Endothelial cell (in vitro differentiated cells): ENCODE data around the gene PDE4D. TPM values are rescaled to one million over a fixed set of nuclear protein-coding genes. Genes with fewer than 3 reads are reported as not detected.
"Not testable (repeated sequence)": the region's sequence is repeated elsewhere in the genome, so short reads cannot be mapped to it uniquely, and the experiment has no call there.

Experiments used
- DNase-seq: peaks from one replicate; pipeline ENCODE4 v3.0.0; 2021; ENCODE audit warnings: low spot score
- H3K27ac Mint-ChIP-seq: one replicate; pipeline ENCODE4 v1.8.0; 2021; ENCODE audit warnings: mixed read lengths, inconsistent platforms; ENCODE audit not compliant: unreplicated experiment
- H3K27me3 Mint-ChIP-seq: one replicate; pipeline ENCODE4 v1.8.0; 2021; ENCODE audit warnings: mild to moderate bottlenecking, moderate library complexity, mixed read lengths, inconsistent platforms; ENCODE audit not compliant: unreplicated experiment
- H3K36me3 Mint-ChIP-seq: one replicate; pipeline ENCODE4 v1.8.0; 2021; ENCODE audit warnings: mild to moderate bottlenecking, low read depth, mixed read lengths, inconsistent platforms; ENCODE audit not compliant: unreplicated experiment
- H3K4me1 Mint-ChIP-seq: one replicate; pipeline ENCODE4 v1.8.0; 2021; ENCODE audit warnings: mild to moderate bottlenecking, mixed read lengths, inconsistent platforms; ENCODE audit not compliant: unreplicated experiment
- H3K4me3 Mint-ChIP-seq: one replicate; pipeline ENCODE4 v1.8.0; 2021; ENCODE audit warnings: mild to moderate bottlenecking, mixed read lengths, inconsistent platforms; ENCODE audit not compliant: unreplicated experiment
- H3K9me3 Mint-ChIP-seq: one replicate; pipeline ENCODE4 v1.8.0; 2021; ENCODE audit warnings: mixed read lengths, inconsistent platforms; ENCODE audit not compliant: unreplicated experiment
- CTCF ChIP-seq: fragments of 200-600 bp; sonication (generic); IDR thresholded peaks from one replicate; pipeline ENCODE4 v1.5.0; 2021; ENCODE audit warnings: antibody characterized with exemption; ENCODE audit not compliant: unreplicated experiment
- total RNA-seq: library from RNA; stranded (reverse); fragmentation: NEBNext Ultra II Directional; extraction: Animal tissue kit (Norgen Biotek cat#: 25700); gene quantifications from one replicate; pipeline ENCODE4 v1.2.1, GENCODE V29; 2021; ENCODE audit not compliant: unreplicated experiment

Gene PDE4D
- total RNA-seq, 1 donor from 2014 or later: 9.4 TPM

- H3K27ac Mint-ChIP-seq: no peak overlapping the region
- no peak overlapping the region for H3K4me3 Mint-ChIP-seq
- no peak for TF ChIP-seq CTCF
- no peaks in the 10 kb centered on the region for H3K36me3 Mint-ChIP-seq
- H3K4me1 Mint-ChIP-seq: no peaks in the 10 kb centered on the region
- no peak for DNase-seq
- peaks cover 1% of the 10 kb centered on the region for H3K27me3 Mint-ChIP-seq
- no peaks in the 10 kb centered on the region for H3K9me3 Mint-ChIP-seq
These were observed 313.7 kb downstream of the PDE4D start for GRCh38 chr5:59579824-59580167.

GRCh38 chr5:59579101-59579823, 314.3 kb downstream of the PDE4D start:
- H3K27me3 Mint-ChIP-seq: peaks cover 1% of the 10 kb centered on the region
- H3K4me3 Mint-ChIP-seq: no peak overlapping the region
- no peaks in the 10 kb centered on the region for H3K36me3 Mint-ChIP-seq
- H3K27ac Mint-ChIP-seq: no peak overlapping the region
- TF ChIP-seq CTCF: no peak
- no peaks in the 10 kb centered on the region for H3K4me1 Mint-ChIP-seq
- DNase-seq: no peak
- H3K9me3 Mint-ChIP-seq: no peaks in the 10 kb centered on the region

DNA sequence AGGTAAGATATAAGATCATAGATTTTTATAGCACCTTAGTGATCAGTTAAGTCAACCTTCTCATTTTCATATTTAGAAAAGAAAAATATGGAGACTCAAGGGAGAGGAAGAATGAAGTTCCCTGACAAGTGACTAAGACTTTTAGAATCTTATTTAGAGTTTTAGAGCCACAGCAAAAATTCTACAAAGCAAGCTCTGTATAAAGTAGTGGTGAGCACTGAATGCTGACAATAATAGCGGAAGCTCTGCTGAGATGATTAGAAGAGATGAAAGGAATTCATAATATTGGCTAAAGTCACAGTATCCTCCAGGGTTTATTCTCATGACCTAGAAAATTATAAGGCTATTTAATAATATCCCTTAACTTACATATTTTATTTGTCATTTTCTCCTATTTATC, 316.0 kb downstream of the PDE4D start:
- no peaks in the 10 kb centered on the region for H3K4me1 Mint-ChIP-seq
- peaks cover 5% of the 10 kb centered on the region for H3K27me3 Mint-ChIP-seq
- no peak for DNase-seq
- TF ChIP-seq CTCF: no peak
- H3K27ac Mint-ChIP-seq: no peak overlapping the region
- no peaks in the 10 kb centered on the region for H3K9me3 Mint-ChIP-seq
- no peak overlapping the region for H3K4me3 Mint-ChIP-seq
- no peaks in the 10 kb centered on the region for H3K36me3 Mint-ChIP-seq

DNA sequence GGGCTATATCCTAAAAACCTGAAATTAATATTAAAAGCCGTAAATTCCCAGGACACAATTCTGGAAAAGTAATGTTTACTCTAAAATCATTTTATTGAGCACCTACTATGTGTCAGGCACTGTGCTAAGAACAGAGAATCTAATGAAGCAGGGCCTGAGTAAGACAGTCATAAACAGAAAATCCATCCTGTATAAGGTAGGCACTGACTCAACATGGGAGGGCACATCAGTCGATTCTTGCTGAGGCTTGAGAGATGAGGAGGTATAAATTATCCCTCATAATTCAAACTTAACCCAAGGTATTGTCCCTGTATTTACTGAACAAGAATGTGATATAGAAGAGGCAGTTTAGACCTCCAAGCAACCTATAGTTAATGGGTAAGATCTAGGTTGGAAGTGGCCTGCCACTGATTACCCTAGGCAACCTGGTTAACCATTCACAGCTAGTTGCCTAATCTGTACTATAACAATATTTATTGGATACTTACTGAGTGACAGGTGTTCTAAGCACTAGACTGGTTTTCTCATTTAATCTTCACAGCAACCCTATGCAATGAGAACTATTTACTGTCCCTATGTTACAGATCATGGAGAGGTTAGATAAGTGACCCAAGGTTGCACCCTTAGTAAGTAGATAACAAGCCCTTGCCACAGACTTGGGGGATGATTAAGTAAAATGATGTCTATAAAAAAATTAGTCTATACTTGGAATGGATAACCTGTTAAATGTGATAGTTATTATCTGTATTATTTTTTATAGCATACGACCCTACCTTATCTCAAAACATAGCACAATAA, 317.7 kb downstream of the PDE4D start:
- no peak for DNase-seq
- no peak overlapping the region for H3K27ac Mint-ChIP-seq
- no peak overlapping the region for H3K4me3 Mint-ChIP-seq
- no peaks in the 10 kb centered on the region for H3K36me3 Mint-ChIP-seq
- H3K9me3 Mint-ChIP-seq: no peaks in the 10 kb centered on the region
- no peaks in the 10 kb centered on the region for H3K4me1 Mint-ChIP-seq
- no peak for TF ChIP-seq CTCF
- H3K27me3 Mint-ChIP-seq: peaks cover 5% of the 10 kb centered on the region

DNA sequence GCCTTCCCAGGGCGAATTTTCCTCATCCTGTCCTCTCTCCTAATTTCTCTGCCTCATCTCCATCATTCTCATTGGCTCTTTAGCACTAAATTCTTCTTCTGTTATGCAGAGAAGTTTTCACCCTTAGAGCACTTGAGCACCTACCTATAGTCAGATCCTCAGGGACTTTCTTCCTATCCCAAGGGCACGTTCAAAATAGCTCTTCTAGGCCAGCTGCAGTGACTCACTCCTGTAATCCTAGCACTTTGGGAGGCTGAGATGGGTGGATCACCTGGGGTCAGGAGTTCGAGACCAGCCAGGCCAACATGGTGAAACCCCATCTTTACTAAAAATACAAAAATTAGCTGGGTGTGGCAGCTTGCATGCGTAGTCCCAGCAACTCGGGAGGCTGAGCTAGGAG, 320.0 kb downstream of the PDE4D start:
- not testable (repeated sequence) for H3K4me3 Mint-ChIP-seq, H3K36me3 Mint-ChIP-seq, DNase-seq, H3K27ac Mint-ChIP-seq, H3K9me3 Mint-ChIP-seq, H3K4me1 Mint-ChIP-seq, H3K27me3 Mint-ChIP-seq
